GM23338 (cell line): ENCODE results near the gene BCL11B.
"Not testable (repeated sequence)": the region's sequence is repeated elsewhere in the genome, so short reads cannot be mapped to it uniquely, and the experiment has no call there.

Source experiments
- CREB1 ChIP-seq: fragments of 250-450 bp; sonication (Bioruptor Pico); IDR thresholded peaks from 2 replicates; pipeline ENCODE4 v1.5.0; 2020; ENCODE audit warnings: low read depth, mild to moderate bottlenecking, moderate library complexity
- EZH2 ChIP-seq: fragments of 200-600 bp; sonication (generic); IDR thresholded peaks from one replicate; pipeline ENCODE4 v1.8.0; 2017; ENCODE audit warnings: antibody characterized with exemption, mild to moderate bottlenecking, low read depth; ENCODE audit not compliant: unreplicated experiment
- EZH2phosphoT487 ChIP-seq: fragments of 200-600 bp; sonication (generic); IDR thresholded peaks from one replicate; pipeline ENCODE4 v1.8.1; 2018; ENCODE audit warnings: antibody characterized with exemption; ENCODE audit not compliant: unreplicated experiment
- JUNB ChIP-seq: IDR thresholded peaks from one replicate; pipeline ENCODE4 v1.6.1; 2016; ENCODE audit warnings: antibody characterized with exemption; ENCODE audit not compliant: unreplicated experiment
- POLR2AphosphoS5 ChIP-seq: IDR thresholded peaks from 2 replicates; pipeline ENCODE4 v1.6.1; 2016; ENCODE audit warnings: antibody characterized with exemption, low read depth
- STAT1 ChIP-seq: IDR thresholded peaks from one replicate; pipeline ENCODE4 v1.6.1; 2016; ENCODE audit warnings: antibody characterized with exemption; ENCODE audit not compliant: unreplicated experiment
- TF ChIP-seq, protein P1 (sequence below), 2 experiments: fragments of 200-600 bp in 1 of 2; sonication (generic) in 1 of 2; conservative IDR thresholded peaks; 2 replicates each; pipeline versions ENCODE4 v1.5.1 to v1.6.1; 2016 to 2017; ENCODE audit warnings: antibody characterized with exemption in 2 of 2, low read depth in 2 of 2, mild to moderate bottlenecking in 2 of 2, moderate library complexity in 1 of 2
- TF ChIP-seq, protein P2 (sequence below): IDR thresholded peaks from one replicate; pipeline ENCODE4 v1.6.1; 2018; ENCODE audit warnings: antibody characterized with exemption; ENCODE audit not compliant: unreplicated experiment

DNA sequence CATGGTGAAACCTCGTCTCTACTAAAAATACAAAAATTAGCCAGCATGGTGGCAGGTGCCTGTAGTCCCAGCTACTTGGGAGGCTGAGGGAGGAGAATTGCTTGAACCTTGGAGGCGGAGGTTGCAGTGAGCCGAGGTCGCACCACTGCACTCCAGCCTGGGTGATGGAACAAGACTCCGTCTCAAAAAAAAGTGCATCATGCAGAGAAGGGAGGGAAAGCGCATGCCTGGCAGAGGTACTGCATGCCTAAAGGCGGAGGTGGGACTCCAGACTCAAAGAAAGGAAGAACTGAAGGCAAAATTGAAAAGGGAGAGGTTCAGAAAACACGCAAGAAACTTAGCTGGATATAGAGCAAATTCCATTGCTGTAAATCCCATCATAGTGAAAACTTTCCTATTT lies 85.7 kb downstream of the BCL11B start:
- TF ChIP-seq, protein P1, sequence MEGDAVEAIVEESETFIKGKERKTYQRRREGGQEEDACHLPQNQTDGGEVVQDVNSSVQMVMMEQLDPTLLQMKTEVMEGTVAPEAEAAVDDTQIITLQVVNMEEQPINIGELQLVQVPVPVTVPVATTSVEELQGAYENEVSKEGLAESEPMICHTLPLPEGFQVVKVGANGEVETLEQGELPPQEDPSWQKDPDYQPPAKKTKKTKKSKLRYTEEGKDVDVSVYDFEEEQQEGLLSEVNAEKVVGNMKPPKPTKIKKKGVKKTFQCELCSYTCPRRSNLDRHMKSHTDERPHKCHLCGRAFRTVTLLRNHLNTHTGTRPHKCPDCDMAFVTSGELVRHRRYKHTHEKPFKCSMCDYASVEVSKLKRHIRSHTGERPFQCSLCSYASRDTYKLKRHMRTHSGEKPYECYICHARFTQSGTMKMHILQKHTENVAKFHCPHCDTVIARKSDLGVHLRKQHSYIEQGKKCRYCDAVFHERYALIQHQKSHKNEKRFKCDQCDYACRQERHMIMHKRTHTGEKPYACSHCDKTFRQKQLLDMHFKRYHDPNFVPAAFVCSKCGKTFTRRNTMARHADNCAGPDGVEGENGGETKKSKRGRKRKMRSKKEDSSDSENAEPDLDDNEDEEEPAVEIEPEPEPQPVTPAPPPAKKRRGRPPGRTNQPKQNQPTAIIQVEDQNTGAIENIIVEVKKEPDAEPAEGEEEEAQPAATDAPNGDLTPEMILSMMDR (conservative IDR thresholded peaks at IDR 0.05; ENCODE audit: low read depth in 2 of 2): not testable (repeated sequence)
- TF ChIP-seq EZH2; POLR2AphosphoS5; STAT1; CREB1 (CRISPR knock-in tag); JUNB; EZH2phosphoT487: not testable (repeated sequence)
- TF ChIP-seq, protein P2, sequence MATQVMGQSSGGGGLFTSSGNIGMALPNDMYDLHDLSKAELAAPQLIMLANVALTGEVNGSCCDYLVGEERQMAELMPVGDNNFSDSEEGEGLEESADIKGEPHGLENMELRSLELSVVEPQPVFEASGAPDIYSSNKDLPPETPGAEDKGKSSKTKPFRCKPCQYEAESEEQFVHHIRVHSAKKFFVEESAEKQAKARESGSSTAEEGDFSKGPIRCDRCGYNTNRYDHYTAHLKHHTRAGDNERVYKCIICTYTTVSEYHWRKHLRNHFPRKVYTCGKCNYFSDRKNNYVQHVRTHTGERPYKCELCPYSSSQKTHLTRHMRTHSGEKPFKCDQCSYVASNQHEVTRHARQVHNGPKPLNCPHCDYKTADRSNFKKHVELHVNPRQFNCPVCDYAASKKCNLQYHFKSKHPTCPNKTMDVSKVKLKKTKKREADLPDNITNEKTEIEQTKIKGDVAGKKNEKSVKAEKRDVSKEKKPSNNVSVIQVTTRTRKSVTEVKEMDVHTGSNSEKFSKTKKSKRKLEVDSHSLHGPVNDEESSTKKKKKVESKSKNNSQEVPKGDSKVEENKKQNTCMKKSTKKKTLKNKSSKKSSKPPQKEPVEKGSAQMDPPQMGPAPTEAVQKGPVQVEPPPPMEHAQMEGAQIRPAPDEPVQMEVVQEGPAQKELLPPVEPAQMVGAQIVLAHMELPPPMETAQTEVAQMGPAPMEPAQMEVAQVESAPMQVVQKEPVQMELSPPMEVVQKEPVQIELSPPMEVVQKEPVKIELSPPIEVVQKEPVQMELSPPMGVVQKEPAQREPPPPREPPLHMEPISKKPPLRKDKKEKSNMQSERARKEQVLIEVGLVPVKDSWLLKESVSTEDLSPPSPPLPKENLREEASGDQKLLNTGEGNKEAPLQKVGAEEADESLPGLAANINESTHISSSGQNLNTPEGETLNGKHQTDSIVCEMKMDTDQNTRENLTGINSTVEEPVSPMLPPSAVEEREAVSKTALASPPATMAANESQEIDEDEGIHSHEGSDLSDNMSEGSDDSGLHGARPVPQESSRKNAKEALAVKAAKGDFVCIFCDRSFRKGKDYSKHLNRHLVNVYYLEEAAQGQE: not testable (repeated sequence)
